Measurements from ENCODE around the gene LRIG2.

DNA sequence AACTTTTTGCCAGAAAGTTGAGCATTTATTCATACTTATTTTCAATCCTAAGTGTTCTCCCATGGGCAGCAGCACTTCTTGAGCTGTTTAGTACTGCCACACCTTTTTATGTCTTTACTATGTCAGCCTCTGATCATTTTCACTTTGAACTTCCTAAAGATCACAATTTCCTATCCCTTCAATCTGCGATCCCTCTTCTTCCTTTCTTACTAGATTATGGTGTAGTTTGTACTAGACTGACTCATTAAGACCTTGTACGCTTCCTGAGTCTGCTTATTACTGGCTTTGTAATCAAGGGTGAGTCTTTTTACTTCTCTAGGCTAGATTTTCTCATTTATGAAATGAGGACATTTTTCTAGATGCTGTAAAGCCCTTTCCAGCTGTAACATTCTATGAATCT, 55.1 kb downstream of the LRIG2 start:
- TF ChIP-seq, protein P1, sequence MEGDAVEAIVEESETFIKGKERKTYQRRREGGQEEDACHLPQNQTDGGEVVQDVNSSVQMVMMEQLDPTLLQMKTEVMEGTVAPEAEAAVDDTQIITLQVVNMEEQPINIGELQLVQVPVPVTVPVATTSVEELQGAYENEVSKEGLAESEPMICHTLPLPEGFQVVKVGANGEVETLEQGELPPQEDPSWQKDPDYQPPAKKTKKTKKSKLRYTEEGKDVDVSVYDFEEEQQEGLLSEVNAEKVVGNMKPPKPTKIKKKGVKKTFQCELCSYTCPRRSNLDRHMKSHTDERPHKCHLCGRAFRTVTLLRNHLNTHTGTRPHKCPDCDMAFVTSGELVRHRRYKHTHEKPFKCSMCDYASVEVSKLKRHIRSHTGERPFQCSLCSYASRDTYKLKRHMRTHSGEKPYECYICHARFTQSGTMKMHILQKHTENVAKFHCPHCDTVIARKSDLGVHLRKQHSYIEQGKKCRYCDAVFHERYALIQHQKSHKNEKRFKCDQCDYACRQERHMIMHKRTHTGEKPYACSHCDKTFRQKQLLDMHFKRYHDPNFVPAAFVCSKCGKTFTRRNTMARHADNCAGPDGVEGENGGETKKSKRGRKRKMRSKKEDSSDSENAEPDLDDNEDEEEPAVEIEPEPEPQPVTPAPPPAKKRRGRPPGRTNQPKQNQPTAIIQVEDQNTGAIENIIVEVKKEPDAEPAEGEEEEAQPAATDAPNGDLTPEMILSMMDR (IDR thresholded peaks at IDR 0.05): no peak
- TF ChIP-seq POLR2A (IDR thresholded peaks at IDR 0.05): no peak

All from testis (tissue), 2 donors.